PFSK-1 (cell line): ENCODE measurements around the gene HDHD5.

Experiments
- FOXP2 ChIP-seq: optimal IDR thresholded peaks from 2 replicates; pipeline ENCODE3; 2011; ENCODE audit warnings: borderline replicate concordance, control low read depth, inconsistent platforms; ENCODE audit not compliant: insufficient read depth; ENCODE audit errors: extremely low read length, extremely low read depth
- POLR2AphosphoS5 ChIP-seq: IDR thresholded peaks from 2 replicates; pipeline ENCODE4 v1.6.1; 2012; ENCODE audit warnings: low read depth, mild to moderate bottlenecking, control low read depth, low read length, moderate library complexity
- SIN3A ChIP-seq: IDR thresholded peaks from 2 replicates; pipeline ENCODE4 v1.6.1; 2012; ENCODE audit warnings: mild to moderate bottlenecking, low read length, moderate library complexity, borderline replicate concordance; ENCODE audit not compliant: insufficient read depth
- TAF1 ChIP-seq: IDR thresholded peaks from 2 replicates; pipeline ENCODE4 v1.6.1; 2012; ENCODE audit warnings: low read length, control low read depth, borderline replicate concordance; ENCODE audit not compliant: insufficient read depth
- TF ChIP-seq, protein P1 (sequence below), 2 experiments: IDR thresholded peaks; 2 replicates each; pipeline versions ENCODE4 v1.6.1 to v1.8.0; 2011 to 2012; ENCODE audit warnings: low read depth in 2 of 2, low read length in 2 of 2, control low read depth in 1 of 2, inconsistent platforms in 1 of 2, mild to moderate bottlenecking in 1 of 2, moderate library complexity in 1 of 2; ENCODE audit not compliant: insufficient read depth in 1 of 2

Gene HDHD5

DNA sequence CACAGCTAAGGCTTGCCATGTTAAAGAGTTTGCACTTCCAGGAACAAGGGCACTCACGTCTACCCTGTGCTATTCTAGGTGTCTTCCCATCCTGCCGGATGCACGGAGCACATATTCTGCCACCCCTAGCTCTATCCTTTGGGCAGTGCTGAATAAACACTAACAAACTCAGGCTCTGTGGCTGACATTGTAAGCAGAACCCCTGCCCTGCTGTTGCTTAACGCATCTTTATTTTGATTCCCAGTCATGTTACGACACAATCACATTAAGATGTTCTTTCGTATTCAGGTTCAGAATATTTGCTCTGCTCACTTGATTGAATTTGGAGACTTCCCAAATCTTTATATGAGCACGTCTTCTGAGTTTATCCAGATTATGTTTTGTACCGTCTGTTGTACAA is 3.7 kb upstream of the HDHD5 start:
- TF ChIP-seq FOXP2, result no peak
- TF ChIP-seq, protein P1, sequence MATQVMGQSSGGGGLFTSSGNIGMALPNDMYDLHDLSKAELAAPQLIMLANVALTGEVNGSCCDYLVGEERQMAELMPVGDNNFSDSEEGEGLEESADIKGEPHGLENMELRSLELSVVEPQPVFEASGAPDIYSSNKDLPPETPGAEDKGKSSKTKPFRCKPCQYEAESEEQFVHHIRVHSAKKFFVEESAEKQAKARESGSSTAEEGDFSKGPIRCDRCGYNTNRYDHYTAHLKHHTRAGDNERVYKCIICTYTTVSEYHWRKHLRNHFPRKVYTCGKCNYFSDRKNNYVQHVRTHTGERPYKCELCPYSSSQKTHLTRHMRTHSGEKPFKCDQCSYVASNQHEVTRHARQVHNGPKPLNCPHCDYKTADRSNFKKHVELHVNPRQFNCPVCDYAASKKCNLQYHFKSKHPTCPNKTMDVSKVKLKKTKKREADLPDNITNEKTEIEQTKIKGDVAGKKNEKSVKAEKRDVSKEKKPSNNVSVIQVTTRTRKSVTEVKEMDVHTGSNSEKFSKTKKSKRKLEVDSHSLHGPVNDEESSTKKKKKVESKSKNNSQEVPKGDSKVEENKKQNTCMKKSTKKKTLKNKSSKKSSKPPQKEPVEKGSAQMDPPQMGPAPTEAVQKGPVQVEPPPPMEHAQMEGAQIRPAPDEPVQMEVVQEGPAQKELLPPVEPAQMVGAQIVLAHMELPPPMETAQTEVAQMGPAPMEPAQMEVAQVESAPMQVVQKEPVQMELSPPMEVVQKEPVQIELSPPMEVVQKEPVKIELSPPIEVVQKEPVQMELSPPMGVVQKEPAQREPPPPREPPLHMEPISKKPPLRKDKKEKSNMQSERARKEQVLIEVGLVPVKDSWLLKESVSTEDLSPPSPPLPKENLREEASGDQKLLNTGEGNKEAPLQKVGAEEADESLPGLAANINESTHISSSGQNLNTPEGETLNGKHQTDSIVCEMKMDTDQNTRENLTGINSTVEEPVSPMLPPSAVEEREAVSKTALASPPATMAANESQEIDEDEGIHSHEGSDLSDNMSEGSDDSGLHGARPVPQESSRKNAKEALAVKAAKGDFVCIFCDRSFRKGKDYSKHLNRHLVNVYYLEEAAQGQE (IDR thresholded peaks at IDR 0.05; ENCODE audit: insufficient read depth in 1 of 2, low read depth in 2 of 2, low read length in 2 of 2), result no peak
- no peak for TF ChIP-seq POLR2AphosphoS5
- TF ChIP-seq TAF1, result no peak
- no peak for TF ChIP-seq SIN3A

DNA sequence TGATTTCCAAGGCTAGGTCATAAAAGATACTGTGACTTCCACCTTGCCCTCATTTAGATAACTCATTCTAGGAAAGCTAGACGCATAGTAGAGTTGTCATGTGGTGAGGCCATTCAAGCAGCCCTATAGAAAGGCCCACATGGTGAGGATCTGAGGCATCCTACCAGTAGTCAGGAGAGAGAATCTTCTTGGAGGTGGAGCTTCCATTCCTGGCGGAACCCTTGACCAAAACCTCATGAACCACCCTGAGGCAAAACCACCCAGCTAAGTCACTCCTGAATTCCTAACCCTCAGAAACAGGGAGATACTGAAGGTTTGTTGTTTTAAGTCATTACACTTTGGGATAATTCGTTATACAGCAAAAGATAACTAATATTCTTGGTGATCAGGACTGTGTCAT is 2.9 kb upstream of the HDHD5 start:
- TF ChIP-seq POLR2AphosphoS5 (no peak), TAF1 (no peak), FOXP2 (no peak), SIN3A (no peak)
- TF ChIP-seq, protein P1 (IDR thresholded peaks at IDR 0.05; ENCODE audit: insufficient read depth in 1 of 2, low read depth in 2 of 2, low read length in 2 of 2), result no peak

DNA sequence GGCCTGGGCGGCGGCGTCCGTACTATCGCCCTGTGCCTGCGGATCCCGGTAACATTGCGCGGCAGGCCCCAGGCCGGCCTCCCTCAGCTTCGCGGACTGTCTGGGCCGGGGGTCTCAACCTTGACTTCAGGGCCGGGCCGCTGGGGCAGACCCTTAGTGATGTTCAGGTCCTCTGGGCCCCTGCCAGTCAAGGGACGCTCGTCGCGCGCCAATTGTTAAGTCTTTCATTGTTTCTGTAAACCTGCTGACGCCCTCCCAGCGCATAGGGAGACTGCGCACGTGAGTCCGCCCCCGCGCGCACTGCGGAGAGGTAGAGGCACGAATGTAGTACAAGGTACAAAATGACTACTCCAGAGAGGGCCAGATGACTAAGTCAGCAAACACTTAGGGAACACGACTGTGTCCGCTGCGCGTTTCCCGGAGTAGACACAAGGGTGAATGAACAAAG is 451 bp upstream of the HDHD5 start:
- TF ChIP-seq POLR2AphosphoS5 (no peak), TAF1 (no peak), SIN3A (no peak), FOXP2 (no peak)
- TF ChIP-seq, protein P1 (IDR thresholded peaks at IDR 0.05; ENCODE audit: insufficient read depth in 1 of 2, low read depth in 2 of 2, low read length in 2 of 2), result no peak

DNA sequence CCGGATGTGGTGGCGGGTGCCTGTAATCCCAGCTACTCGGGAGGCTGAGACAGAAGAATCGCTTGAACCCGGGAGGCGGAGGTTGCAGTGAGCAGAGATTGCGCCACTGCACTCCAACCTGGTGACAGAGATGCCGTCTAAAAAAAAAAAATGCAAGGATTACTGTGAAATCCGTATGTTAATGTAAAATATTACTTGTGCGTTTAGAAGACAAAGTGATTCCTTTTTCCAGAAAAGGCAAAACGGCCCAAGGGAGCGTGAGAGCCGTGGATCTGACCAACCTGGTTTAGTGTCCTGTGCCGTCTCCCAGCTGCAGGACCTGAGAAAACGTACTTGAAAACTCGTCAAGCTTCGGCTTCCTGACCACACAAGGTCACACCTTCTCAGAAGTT is 905 bp downstream of the HDHD5 start:
- TF ChIP-seq, protein P1 (IDR thresholded peaks at IDR 0.05; ENCODE audit: insufficient read depth in 1 of 2, low read depth in 2 of 2, low read length in 2 of 2), result no peak
- no peak for TF ChIP-seq POLR2AphosphoS5
- TF ChIP-seq FOXP2, result no peak
- TF ChIP-seq SIN3A, result no peak
- no peak for TF ChIP-seq TAF1

DNA sequence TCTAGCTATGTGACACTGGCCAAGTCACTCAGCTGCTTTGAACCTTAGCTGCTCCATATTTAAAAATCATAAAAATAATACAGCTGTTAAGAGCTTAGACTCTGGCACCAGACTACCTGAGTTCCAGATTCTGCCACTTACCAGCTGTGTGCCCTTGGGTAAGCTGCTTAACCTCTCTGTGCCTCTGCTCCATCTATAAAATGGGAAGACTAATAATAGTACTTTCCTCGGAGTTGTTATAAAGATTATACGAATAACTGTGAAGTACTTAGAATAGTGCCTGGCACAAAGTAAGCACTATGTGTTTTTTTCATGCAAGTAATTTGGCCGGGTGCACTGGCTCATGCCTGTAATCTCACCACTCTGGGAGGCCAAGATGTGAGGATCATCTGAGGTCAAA is 1.4 kb downstream of the HDHD5 start:
- no peak for TF ChIP-seq POLR2AphosphoS5
- no peak for TF ChIP-seq SIN3A
- TF ChIP-seq, protein P1 (IDR thresholded peaks at IDR 0.05; ENCODE audit: insufficient read depth in 1 of 2, low read depth in 2 of 2, low read length in 2 of 2), result no peak
- TF ChIP-seq TAF1, result no peak
- TF ChIP-seq FOXP2, result no peak
